ENCODE data around the gene EEFSEC. TPM values are rescaled to one million over a fixed set of nuclear protein-coding genes. Genes with fewer than 3 reads are reported as not detected.

The EEFSEC gene
- total and polyA plus RNA-seq, 12 donors, result 5.5 to 15.6 (median 10.4) TPM

- no peaks in the 10 kb centered on the region for H3K36me3 ChIP-seq (replicated peaks in 1 of 2)
- no peaks in the 10 kb centered on the region for H3K9me3 ChIP-seq (replicated peaks in 1 of 3)
- H3K27ac ChIP-seq, result no peak overlapping the region
- H3K27me3 ChIP-seq, result no peaks in the 10 kb centered on the region
- intact Hi-C loops (cut with DNase I), result no loop called here
- WGBS, 4 donors, result 84 to 95% (median 89%) methylated on average over 5 to 7 of the region's 7 CpGs
- H3K4me1 ChIP-seq (replicated peaks in 1 of 2), result no peaks in the 10 kb centered on the region
- DNase-seq, result peak in 1 of 7 donors; percentile 9
- TF ChIP-seq CTCF (IDR thresholded peaks at IDR 0.05), result no peak
- TF ChIP-seq POLR2A (IDR thresholded peaks at IDR 0.05), result no peak
- H3K4me3 ChIP-seq, result no peak overlapping the region
These were observed 117.5 kb downstream of the EEFSEC start for GRCh38 chr3:128270559-128271492.

GRCh38 chr3:128271536-128272332 lies 118.5 kb downstream of the EEFSEC start:
- TF ChIP-seq CTCF (IDR thresholded peaks at IDR 0.05) (no peak), POLR2A (IDR thresholded peaks at IDR 0.05) (no peak)
- Histone ChIP-seq H3K4me1 (replicated peaks in 1 of 2) (no peaks in the 10 kb centered on the region), H3K27ac (no peak overlapping the region), H3K36me3 (replicated peaks in 1 of 2) (no peaks in the 10 kb centered on the region), H3K4me3 (no peak overlapping the region), H3K9me3 (replicated peaks in 1 of 3) (no peaks in the 10 kb centered on the region), H3K27me3 (no peaks in the 10 kb centered on the region)
- 89 to 95% (median 92%) methylated on average over 11 of the region's 11 CpGs for WGBS, 4 donors
- intact Hi-C loops (cut with DNase I), result no loop called here
- DNase-seq, result peak in 1 of 7 donors; percentile 6

GRCh38 chr3:128273109-128273840 lies 120.0 kb downstream of the EEFSEC start:
- H3K27me3 ChIP-seq, result no peaks in the 10 kb centered on the region
- 53 to 94% (median 75%) methylated on average over 3 to 5 of the region's 5 CpGs for WGBS, 4 donors
- no peak overlapping the region for H3K27ac ChIP-seq
- intact Hi-C loops (cut with DNase I), result no loop called here
- TF ChIP-seq CTCF (IDR thresholded peaks at IDR 0.05), result no peak
- TF ChIP-seq POLR2A (IDR thresholded peaks at IDR 0.05), result no peak
- no peaks in the 10 kb centered on the region for H3K36me3 ChIP-seq (replicated peaks in 1 of 2)
- no peaks in the 10 kb centered on the region for H3K4me1 ChIP-seq (replicated peaks in 1 of 2)
- no peak for DNase-seq
- H3K4me3 ChIP-seq, result no peak overlapping the region
- no peaks in the 10 kb centered on the region for H3K9me3 ChIP-seq (replicated peaks in 1 of 3)

Measured in adrenal gland (tissue), 12 donors.